ENCODE measurements around the gene OXLD1. TPM values are rescaled to one million over a fixed set of nuclear protein-coding genes. Genes with fewer than 3 reads are reported as not detected.

The OXLD1 gene
- total RNA-seq, 4 donors from 2014 or later = 18.4 to 26.5 (median 21.6) TPM

DNA sequence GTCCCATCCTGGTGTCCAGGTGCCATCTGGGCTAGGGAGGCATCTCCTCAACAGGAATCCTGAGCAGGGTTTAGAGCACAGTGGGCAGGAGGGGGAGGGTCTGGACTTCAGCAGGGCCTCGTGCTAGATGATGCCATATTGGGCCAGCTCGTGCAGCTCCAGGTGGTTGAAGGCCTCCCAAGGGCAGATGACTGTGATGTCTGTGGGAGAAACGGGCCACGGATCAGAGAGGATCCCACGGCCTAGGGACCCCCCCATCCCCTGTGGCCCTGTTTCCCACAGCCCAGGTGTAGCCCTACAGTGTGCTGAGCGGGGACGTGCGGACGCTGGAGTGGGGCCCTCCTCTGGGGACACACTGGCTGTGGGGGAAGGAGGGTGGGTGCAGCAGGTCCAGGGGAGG, 15.5 kb downstream of the OXLD1 start:
- no peak for TF ChIP-seq CTCF (IDR thresholded peaks at IDR 0.05)
- ATAC-seq (ENCODE audit: low FRiP score) (no peak), DNase-seq (ENCODE audit: low spot score) (no peak)

- ATAC-seq (ENCODE audit: low FRiP score) (no peak), DNase-seq (ENCODE audit: low spot score) (no peak)
- TF ChIP-seq CTCF (IDR thresholded peaks at IDR 0.05) = no peak
These were observed 17.7 kb downstream of the OXLD1 start for GRCh38 chr17:81648707-81649085.

GRCh38 chr17:81648013-81648706, 18.2 kb downstream of the OXLD1 start:
- ATAC-seq (ENCODE audit: low FRiP score) (no peak), DNase-seq (ENCODE audit: low spot score) (no peak)
- no peak for TF ChIP-seq CTCF (IDR thresholded peaks at IDR 0.05)

DNA sequence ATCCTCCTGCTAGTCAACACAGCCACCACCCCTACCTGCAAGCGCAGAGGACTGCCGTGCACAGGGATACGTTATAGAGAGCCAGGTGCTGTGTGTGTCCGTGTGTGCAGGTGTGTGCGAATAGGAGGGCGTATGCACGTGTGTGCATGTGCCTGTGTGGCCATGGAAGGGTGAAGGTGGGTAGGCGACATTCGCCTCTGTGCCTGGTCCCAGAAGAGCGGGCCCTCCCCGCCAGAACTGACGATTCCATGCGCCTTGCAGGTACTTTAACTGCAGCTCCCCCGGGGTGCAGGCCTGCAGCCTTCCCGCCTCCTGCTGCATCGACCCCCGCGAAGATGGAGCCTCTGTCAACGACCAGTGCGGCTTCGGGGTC, 18.8 kb downstream of the OXLD1 start:
- ATAC-seq (ENCODE audit: low FRiP score) = no peak
- no peak for TF ChIP-seq CTCF (IDR thresholded peaks at IDR 0.05)

GRCh38 chr17:81646869-81647600, 19.4 kb downstream of the OXLD1 start:
- no peak for TF ChIP-seq CTCF (IDR thresholded peaks at IDR 0.05)
- DNase-seq (ENCODE audit: low spot score) = no peak
- no peak for ATAC-seq (ENCODE audit: low FRiP score)

More for the DNA sequence above, 18.8 kb downstream of the OXLD1 start:
- no peak for DNase-seq (ENCODE audit: low spot score)

DNA sequence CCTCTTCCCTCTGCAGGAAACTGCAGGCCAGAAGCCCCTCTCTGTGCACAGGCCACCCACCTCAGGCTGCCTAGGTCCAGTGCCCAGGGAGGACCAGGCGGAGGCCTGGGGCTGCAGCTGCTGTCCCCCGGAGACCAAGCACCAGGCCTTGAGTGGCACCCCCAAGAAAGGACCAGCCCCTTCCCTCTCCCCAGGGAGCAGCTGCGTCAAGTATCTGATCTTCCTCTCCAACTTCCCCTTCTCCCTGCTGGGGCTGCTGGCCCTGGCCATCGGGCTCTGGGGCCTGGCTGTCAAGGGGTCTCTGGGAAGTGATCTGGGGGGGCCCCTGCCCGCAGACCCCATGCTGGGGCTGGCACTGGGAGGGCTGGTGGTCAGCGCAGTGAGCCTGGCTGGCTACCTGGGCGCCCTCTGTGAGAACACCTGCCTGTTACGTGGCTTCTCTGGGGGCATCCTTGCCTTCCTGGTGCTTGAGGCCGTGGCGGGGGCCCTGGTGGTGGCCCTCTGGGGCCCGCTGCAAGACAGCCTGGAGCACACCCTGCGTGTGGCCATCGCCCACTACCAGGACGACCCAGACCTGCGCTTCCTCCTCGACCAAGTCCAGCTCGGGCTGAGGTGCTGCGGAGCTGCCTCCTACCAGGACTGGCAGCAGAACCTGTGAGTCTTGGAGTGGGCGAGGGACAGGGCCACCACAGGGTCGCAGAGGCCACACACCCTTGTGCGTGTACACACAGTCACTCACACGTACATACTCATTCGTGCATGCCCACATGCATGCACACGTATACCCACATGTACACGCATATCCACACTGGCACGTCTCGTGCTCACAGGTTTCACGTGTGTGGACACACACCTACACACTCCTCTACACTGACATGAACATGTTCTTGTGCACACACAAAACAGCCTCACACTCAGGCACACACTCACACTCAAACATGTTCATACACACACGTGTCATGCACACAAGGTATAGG, 21.1 kb downstream of the OXLD1 start:
- DNase-seq (ENCODE audit: low spot score) (no peak), ATAC-seq (ENCODE audit: low FRiP score) (no peak)
- no peak for TF ChIP-seq CTCF (IDR thresholded peaks at IDR 0.05)

Data from omental fat pad (tissue), 4 donors.